Smooth muscle cell (in vitro differentiated cells): Measurements from ENCODE around the gene FUT8. TPM values are rescaled to one million over a fixed set of nuclear protein-coding genes. Genes with fewer than 3 reads are reported as not detected.

Experiments
- DNase-seq: peaks from one replicate; lab custom pipeline; 2025; ENCODE audit not compliant: unreplicated experiment; lab: John Stamatoyannopoulos, UW
- H2AFZ ChIP-seq: fragments of 200-600 bp; sonication (generic); 2 replicates; pipeline ENCODE4 v1.6.0; 2016; ENCODE audit warnings: antibody characterized with exemption, low read depth, mild to moderate bottlenecking
- H3F3A ChIP-seq: fragments of 200-600 bp; sonication (generic); 2 replicates; pipeline ENCODE4 v1.6.0; 2017; ENCODE audit warnings: antibody characterized with exemption, low read depth
- H3K27ac ChIP-seq: fragments of 200-600 bp; sonication (generic); 2 replicates; pipeline ENCODE4 v1.5.1; 2016; ENCODE audit warnings: low read depth, mild to moderate bottlenecking
- H3K27me3 ChIP-seq: fragments of 200-600 bp; sonication (generic); 2 replicates; pipeline ENCODE4 v1.6.1; 2016; ENCODE audit warnings: low read depth, mild to moderate bottlenecking
- H3K36me3 ChIP-seq: fragments of 200-600 bp; sonication (generic); 2 replicates; pipeline ENCODE4 v1.5.1; 2016; ENCODE audit warnings: low read depth
- H3K4me1 ChIP-seq: fragments of 200-600 bp; sonication (generic); 2 replicates; pipeline ENCODE4 v1.5.1; 2016; ENCODE audit warnings: low read depth
- H3K4me2 ChIP-seq: fragments of 200-600 bp; sonication (generic); 2 replicates; pipeline ENCODE4 v1.6.0; 2016; ENCODE audit warnings: mild to moderate bottlenecking
- H3K4me3 ChIP-seq: fragments of 200-600 bp; sonication (generic); 2 replicates; pipeline ENCODE4 v1.5.1; 2016; ENCODE audit warnings: mild to moderate bottlenecking
- H3K79me2 ChIP-seq: fragments of 200-600 bp; sonication (generic); 2 replicates; pipeline ENCODE4 v1.6.0; 2016; ENCODE audit warnings: low read depth, mild to moderate bottlenecking
- H3K9ac ChIP-seq: fragments of 200-600 bp; sonication (generic); 2 replicates; pipeline ENCODE4 v1.6.0; 2016; ENCODE audit warnings: low read depth
- H3K9me3 ChIP-seq: fragments of 200-600 bp; sonication (generic); replicated peaks from 2 replicates; pipeline ENCODE4 v1.5.1; 2016; ENCODE audit warnings: low read depth
- H4K20me1 ChIP-seq: fragments of 200-600 bp; sonication (generic); 2 replicates; pipeline ENCODE4 v1.6.0; 2016; ENCODE audit warnings: low read depth
- CTCF ChIP-seq: fragments of 200-600 bp; sonication (generic); IDR thresholded peaks from 2 replicates; pipeline ENCODE4 v1.5.1; 2017; ENCODE audit warnings: borderline replicate concordance, mild to moderate bottlenecking, antibody characterized with exemption; ENCODE audit not compliant: insufficient read depth, poor library complexity, severe bottlenecking
- WGBS: methylation state at CpG from one replicate; pipeline ENCODE4 v1.1.7; 2016; ENCODE audit warnings: low lambda C conversion rate; 5-methylcytosine and 5-hydroxymethylcytosine counted together
- polyA plus RNA-seq: library from polyadenylated mRNA; unstranded; fragments of >200 nt; fragmentation: Nextera tagmentation; extraction: Ambion mirVana; gene quantifications from 2 replicates; pipeline ENCODE4 v1.2.1, GENCODE V29; 2016
- total RNA-seq: library from RNA; depleted of rRNA; stranded (reverse); fragments of >200 nt; gene quantifications from 2 replicates; pipeline ENCODE4 v1.2.3, GENCODE V29; 2014

FUT8 gene
- total and polyA plus RNA-seq, 2 experiments from 2014 or later: 12.8 to 50.2 TPM

- TF ChIP-seq CTCF: no peak
Measured at GRCh38 chr14:65751510-65751909, 339.0 kb downstream of the FUT8 start.

GRCh38 chr14:65753061-65753460, 340.5 kb downstream of the FUT8 start:
- Histone ChIP-seq H3K9ac (no peak overlapping the region), H4K20me1 (no peaks in the 10 kb centered on the region), H3K4me3 (no peak overlapping the region), H3K36me3 (no peaks in the 10 kb centered on the region), H3K9me3 (no peaks in the 10 kb centered on the region), H3K27ac (no peak overlapping the region), H3K4me2 (no peak overlapping the region), H3K4me1 (peaks cover 7% of the 10 kb centered on the region), H3F3A (no peaks in the 10 kb centered on the region), H3K79me2 (no peaks in the 10 kb centered on the region), H3K27me3 (no peaks in the 10 kb centered on the region), H2AFZ (no peak overlapping the region)
- no peak for DNase-seq
- 97% methylated on average over 5 of the region's 5 CpGs for WGBS
- no peak for TF ChIP-seq CTCF

More at GRCh38 chr14:65751510-65751909, 339.0 kb downstream of the FUT8 start:
- H3F3A ChIP-seq: no peaks in the 10 kb centered on the region
- 88% methylated on average over 3 of the region's 3 CpGs for WGBS
- no peak overlapping the region for H3K4me2 ChIP-seq
- H3K79me2 ChIP-seq: no peaks in the 10 kb centered on the region
- H3K36me3 ChIP-seq: no peaks in the 10 kb centered on the region
- H3K9me3 ChIP-seq: no peaks in the 10 kb centered on the region
- H3K27me3 ChIP-seq: no peaks in the 10 kb centered on the region
- no peak for DNase-seq
- H3K9ac ChIP-seq: no peak overlapping the region
- no peak overlapping the region for H2AFZ ChIP-seq
- no peak overlapping the region for H3K27ac ChIP-seq
- H3K4me1 ChIP-seq: peaks cover 10% of the 10 kb centered on the region
- no peaks in the 10 kb centered on the region for H4K20me1 ChIP-seq
- H3K4me3 ChIP-seq: no peak overlapping the region

GRCh38 chr14:65755331-65755730, 342.8 kb downstream of the FUT8 start:
- Histone ChIP-seq H3K9me3 (no peaks in the 10 kb centered on the region), H3F3A (no peaks in the 10 kb centered on the region), H3K4me2 (no peak overlapping the region), H2AFZ (no peak overlapping the region), H3K36me3 (no peaks in the 10 kb centered on the region), H3K4me3 (no peak overlapping the region), H3K27me3 (no peaks in the 10 kb centered on the region), H4K20me1 (no peaks in the 10 kb centered on the region), H3K79me2 (no peaks in the 10 kb centered on the region), H3K9ac (no peak overlapping the region), H3K4me1 (peaks cover 7% of the 10 kb centered on the region), H3K27ac (no peak overlapping the region)
- no peak for DNase-seq
- no peak for TF ChIP-seq CTCF
- 95% methylated on average over 6 of the region's 6 CpGs for WGBS

GRCh38 chr14:65756880-65757279, 344.4 kb downstream of the FUT8 start:
- Histone ChIP-seq H3K27ac (no peak overlapping the region), H4K20me1 (no peaks in the 10 kb centered on the region), H2AFZ (no peak overlapping the region), H3K36me3 (no peaks in the 10 kb centered on the region), H3F3A (no peaks in the 10 kb centered on the region), H3K4me1 (no peaks in the 10 kb centered on the region), H3K4me3 (no peak overlapping the region), H3K9ac (no peak overlapping the region), H3K9me3 (no peaks in the 10 kb centered on the region), H3K27me3 (no peaks in the 10 kb centered on the region), H3K79me2 (no peaks in the 10 kb centered on the region), H3K4me2 (no peak overlapping the region)
- no peak for DNase-seq
- TF ChIP-seq CTCF: no peak
- WGBS: 95% methylated on average over 3 of the region's 3 CpGs
